ENCODE results near the gene TFAP2C.

TFAP2C gene

GRCh38 chr20:56584916-56585315 is 44.2 kb upstream of the TFAP2C start:
- TF ChIP-seq, protein P1, sequence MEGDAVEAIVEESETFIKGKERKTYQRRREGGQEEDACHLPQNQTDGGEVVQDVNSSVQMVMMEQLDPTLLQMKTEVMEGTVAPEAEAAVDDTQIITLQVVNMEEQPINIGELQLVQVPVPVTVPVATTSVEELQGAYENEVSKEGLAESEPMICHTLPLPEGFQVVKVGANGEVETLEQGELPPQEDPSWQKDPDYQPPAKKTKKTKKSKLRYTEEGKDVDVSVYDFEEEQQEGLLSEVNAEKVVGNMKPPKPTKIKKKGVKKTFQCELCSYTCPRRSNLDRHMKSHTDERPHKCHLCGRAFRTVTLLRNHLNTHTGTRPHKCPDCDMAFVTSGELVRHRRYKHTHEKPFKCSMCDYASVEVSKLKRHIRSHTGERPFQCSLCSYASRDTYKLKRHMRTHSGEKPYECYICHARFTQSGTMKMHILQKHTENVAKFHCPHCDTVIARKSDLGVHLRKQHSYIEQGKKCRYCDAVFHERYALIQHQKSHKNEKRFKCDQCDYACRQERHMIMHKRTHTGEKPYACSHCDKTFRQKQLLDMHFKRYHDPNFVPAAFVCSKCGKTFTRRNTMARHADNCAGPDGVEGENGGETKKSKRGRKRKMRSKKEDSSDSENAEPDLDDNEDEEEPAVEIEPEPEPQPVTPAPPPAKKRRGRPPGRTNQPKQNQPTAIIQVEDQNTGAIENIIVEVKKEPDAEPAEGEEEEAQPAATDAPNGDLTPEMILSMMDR (conservative IDR thresholded peaks at IDR 0.05; ENCODE audit: low read depth, low read length), result no peak
- Histone ChIP-seq H3K27ac (no peak overlapping the region), H3K27me3 (ENCODE audit: insufficient read depth, low read depth) (no peaks in the 10 kb centered on the region), H4K20me1 (ENCODE audit: insufficient read depth) (no peaks in the 10 kb centered on the region), H3K4me1 (ENCODE audit: low read depth, poor library complexity, severe bottlenecking) (no peaks in the 10 kb centered on the region), H3K36me3 (ENCODE audit: insufficient read depth) (no peaks in the 10 kb centered on the region), H3K79me2 (ENCODE audit: insufficient read depth, low read depth) (no peaks in the 10 kb centered on the region), H2AFZ (ENCODE audit: low read depth) (no peak overlapping the region), H3K4me2 (no peak overlapping the region), H3K9ac (no peak overlapping the region), H3K4me3 (IDR thresholded peaks at IDR 0.05; ENCODE audit: insufficient read depth, low read depth, low read length) (no peak overlapping the region)

DNA sequence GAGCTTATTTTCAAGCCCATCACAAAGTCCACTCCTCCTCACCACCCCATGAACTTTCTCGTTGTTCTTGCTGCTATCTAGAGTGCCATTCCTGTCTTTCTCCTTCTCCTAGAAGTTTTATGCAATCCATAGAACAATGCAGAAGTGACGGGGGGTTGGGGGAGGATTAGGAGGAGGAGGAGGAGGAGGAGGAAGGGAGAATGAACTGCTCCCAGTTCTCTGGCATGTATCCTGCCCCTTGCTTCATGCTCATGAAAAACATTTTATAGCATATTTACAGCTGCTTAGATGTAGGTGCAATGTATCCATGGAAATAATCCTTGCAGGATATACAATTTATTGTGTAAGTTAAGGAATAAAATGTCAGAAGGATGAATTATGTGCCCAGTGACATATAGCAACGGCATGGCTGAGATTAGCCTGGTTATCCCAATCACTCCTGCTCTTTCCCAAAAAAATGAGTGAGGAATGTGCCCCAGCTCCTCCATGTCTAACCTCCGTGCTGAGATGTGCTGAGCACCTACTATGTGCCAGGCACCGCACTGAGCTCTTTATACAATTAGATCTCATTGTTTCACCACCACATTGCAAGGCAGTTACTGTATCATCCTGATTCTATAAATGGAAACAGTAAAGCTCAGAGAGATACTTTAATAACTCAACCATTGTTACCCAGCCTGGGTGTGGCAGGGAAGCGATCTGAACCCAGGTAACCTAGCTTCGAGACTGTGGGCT is 41.6 kb upstream of the TFAP2C start:
- Histone ChIP-seq H3K36me3 (ENCODE audit: insufficient read depth) (no peaks in the 10 kb centered on the region), H3K27me3 (ENCODE audit: insufficient read depth, low read depth) (no peaks in the 10 kb centered on the region), H3K79me2 (ENCODE audit: insufficient read depth, low read depth) (no peaks in the 10 kb centered on the region), H3K4me1 (ENCODE audit: low read depth, poor library complexity, severe bottlenecking) (peaks cover 7% of the 10 kb centered on the region), H4K20me1 (ENCODE audit: insufficient read depth) (no peaks in the 10 kb centered on the region), H3K27ac (no peak overlapping the region), H3K4me3 (IDR thresholded peaks at IDR 0.05; ENCODE audit: insufficient read depth, low read depth, low read length) (no peak overlapping the region), H2AFZ (ENCODE audit: low read depth) (no peak overlapping the region), H3K4me2 (no peak overlapping the region), H3K9ac (no peak overlapping the region)
- TF ChIP-seq, protein P1 (conservative IDR thresholded peaks at IDR 0.05; ENCODE audit: low read depth, low read length), result no peak

DNA sequence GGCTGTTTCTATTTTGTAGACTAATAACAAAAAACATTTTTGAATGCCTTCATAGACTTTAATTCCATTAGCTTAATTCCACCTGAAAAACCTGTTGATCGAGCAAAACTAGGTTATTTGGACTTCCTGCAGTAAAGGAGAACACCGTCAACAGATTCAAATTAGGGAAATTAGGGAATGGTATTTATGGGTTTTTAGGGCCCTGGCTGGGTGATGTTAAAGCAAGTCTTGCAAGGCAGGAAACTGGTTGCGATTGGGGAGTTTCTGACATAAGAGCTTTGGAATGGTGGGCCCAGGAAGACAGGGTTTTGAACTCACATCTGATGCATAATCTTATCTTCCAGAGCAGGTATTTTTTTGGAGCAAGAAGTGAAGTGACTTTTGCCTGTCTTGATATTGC is 40.1 kb upstream of the TFAP2C start:
- no peaks in the 10 kb centered on the region for H3K36me3 ChIP-seq (ENCODE audit: insufficient read depth)
- H3K9ac ChIP-seq, result no peak overlapping the region
- no peaks in the 10 kb centered on the region for H3K27me3 ChIP-seq (ENCODE audit: insufficient read depth, low read depth)
- no peaks in the 10 kb centered on the region for H3K79me2 ChIP-seq (ENCODE audit: insufficient read depth, low read depth)
- H4K20me1 ChIP-seq (ENCODE audit: insufficient read depth), result no peaks in the 10 kb centered on the region
- TF ChIP-seq, protein P1 (conservative IDR thresholded peaks at IDR 0.05; ENCODE audit: low read depth, low read length), result no peak
- no peak overlapping the region for H3K4me3 ChIP-seq (IDR thresholded peaks at IDR 0.05; ENCODE audit: insufficient read depth, low read depth, low read length)
- no peak overlapping the region for H2AFZ ChIP-seq (ENCODE audit: low read depth)
- no peak overlapping the region for H3K27ac ChIP-seq
- no peak overlapping the region for H3K4me2 ChIP-seq
- peaks cover 7% of the 10 kb centered on the region for H3K4me1 ChIP-seq (ENCODE audit: low read depth, poor library complexity, severe bottlenecking)

- Histone ChIP-seq H3K9ac (no peak overlapping the region), H3K79me2 (ENCODE audit: insufficient read depth, low read depth) (no peaks in the 10 kb centered on the region), H3K4me2 (no peak overlapping the region), H2AFZ (ENCODE audit: low read depth) (no peak overlapping the region), H3K4me1 (ENCODE audit: low read depth, poor library complexity, severe bottlenecking) (peaks cover 7% of the 10 kb centered on the region), H4K20me1 (ENCODE audit: insufficient read depth) (no peaks in the 10 kb centered on the region), H3K36me3 (ENCODE audit: insufficient read depth) (no peaks in the 10 kb centered on the region), H3K4me3 (IDR thresholded peaks at IDR 0.05; ENCODE audit: insufficient read depth, low read depth, low read length) (no peak overlapping the region), H3K27ac (no peak overlapping the region), H3K27me3 (ENCODE audit: insufficient read depth, low read depth) (no peaks in the 10 kb centered on the region)
- TF ChIP-seq, protein P1 (conservative IDR thresholded peaks at IDR 0.05; ENCODE audit: low read depth, low read length), result no peak
Observed at GRCh38 chr20:56589633-56590032, 39.5 kb upstream of the TFAP2C start.

Data from KMS-11 (cell line).